Measurements from ENCODE around the gene AMPD3.

The AMPD3 gene

DNA sequence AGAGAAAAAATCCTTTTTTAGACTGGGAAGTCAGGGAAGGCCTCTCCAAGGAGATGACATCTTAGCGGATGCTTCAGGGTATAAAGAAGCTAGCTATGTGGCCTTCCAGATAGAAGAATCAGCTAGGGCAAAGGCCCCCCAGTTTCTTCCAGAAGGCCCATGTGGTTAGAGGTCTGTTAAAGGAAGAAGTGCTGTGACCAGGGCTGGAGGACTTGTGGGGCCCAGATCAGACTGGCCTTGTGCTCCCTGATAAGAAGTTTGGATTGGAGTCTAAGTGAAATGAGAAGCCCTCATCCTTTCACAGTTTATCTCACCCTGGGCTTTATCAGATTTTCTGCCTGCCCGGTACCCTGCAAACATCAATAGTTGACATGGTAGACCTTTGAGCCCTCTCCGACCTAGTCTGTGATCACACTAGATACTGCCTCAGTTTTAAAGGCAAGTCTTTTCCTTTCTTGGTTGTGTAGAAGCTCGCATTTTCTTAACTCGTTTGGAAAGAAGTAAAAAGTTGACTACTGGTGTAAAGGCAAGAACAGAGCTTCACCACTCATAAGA lies 7.8 kb downstream of the AMPD3 start:
- DNase-seq: no peak

DNA sequence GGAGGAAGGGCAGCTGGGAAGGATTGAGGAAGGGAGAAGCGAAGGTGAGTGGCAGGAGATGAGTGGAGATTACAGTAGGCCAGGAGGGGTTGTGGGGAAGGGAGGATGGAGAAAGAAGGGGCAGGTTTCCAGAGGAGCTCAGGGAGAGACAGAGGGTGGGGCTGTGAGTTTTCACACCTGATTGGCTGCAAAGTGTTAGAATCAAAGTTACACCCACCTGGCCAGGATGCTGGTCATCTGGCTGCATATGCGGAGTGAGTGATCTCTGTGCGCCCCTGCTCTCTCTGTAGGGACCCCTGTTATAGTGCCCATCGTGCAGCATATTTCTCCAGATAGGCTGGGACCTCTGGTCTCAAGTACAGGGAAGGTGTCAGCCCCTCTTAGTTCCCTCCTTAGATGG lies 18.3 kb downstream of the AMPD3 start:
- DNase-seq: no peak

DNA sequence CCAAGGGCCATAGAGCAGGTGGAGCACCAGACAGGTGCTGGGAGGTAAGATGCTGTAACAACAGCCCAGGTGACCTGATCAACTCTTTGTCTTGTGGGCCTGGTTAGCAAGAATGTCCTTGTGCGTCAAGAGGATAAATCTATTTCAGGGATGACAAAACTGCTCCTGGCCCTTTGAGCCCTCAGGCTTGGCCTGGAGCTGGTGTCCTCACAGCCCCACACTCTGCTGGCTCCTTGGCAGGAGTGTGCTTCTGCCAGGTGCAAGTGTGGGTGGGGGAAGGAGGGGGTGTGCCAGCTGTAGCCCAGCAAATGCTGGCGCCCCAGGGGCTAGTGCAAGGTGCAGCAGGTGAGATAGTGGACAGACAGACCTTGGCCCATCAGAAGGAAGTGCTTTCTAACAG lies 19.5 kb downstream of the AMPD3 start:
- DNase-seq: no peak

DNA sequence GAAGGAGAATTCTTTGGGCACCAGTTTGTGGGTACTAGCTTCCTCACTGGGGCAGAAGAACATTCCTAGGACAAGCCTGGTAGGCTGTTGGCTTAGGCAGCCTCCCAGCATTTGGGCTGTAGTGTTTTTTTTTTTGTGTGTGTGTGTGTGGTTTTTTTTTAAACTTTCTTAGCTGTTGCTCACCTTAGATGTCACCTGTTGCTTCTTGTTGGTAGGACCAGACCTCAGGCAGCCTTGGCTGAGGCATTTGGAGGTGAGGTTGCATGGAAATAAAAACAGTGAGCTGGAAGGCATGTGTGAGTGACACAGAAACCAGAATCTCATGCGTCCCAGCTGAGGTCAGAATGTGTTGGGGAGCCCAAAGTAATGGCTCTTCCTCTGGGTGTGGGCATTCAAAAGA lies 21.3 kb downstream of the AMPD3 start:
- DNase-seq: no peak

DNA sequence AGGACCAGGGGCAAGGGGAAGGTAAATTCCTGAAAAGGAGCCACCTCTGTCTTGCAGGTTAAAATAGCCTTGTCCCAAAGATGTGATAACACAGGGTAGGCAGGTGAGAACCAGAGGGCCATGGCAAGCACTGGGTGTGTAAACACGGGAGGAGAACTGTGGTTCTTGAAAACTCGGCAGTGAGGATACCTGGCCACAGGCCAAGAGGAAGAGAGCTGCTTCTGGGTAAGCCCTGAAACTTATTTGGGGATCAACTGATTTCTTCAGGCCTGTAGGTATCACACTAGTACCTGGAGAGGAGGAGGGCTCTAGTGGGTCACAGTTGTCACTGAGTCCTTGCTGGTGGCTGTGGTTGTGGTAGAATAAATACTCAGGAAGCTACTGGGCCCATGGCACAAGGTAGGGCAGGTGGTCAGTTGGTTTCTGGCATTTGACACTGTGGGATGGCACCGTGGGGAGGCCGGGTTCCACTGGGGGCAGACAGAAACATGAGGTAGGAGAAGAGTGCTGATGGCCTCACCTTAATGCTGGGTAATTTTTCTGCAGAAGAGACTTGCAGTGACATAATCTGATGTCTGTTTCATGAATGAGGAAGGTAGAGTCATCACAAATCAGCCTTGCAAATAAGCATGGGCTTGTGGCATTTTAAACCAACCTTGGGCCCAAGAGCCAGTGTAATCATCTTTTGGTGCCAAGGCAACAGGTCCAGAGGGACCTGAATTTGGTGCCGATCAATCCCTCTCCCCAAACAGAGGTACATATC lies 22.0 kb downstream of the AMPD3 start:
- DNase-seq: no peak

DNA sequence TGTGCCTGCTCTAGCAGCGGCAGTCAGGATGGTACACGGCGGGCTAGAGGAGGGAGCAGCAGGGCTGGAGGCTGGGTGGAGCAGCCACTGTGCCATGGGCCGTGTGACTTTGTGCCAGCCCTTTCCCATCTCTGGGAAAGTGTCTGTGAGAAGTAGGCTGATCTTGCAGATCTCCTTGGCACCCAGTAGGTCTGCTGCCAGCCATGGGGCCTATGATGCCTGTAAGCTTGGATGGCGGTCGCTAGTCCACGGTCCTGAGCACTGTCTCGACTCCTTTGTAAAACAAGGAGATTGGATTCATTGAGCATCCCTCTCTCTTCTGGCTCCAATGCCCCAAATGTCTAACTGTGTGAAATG lies 22.6 kb downstream of the AMPD3 start:
- no peak for DNase-seq

DNA sequence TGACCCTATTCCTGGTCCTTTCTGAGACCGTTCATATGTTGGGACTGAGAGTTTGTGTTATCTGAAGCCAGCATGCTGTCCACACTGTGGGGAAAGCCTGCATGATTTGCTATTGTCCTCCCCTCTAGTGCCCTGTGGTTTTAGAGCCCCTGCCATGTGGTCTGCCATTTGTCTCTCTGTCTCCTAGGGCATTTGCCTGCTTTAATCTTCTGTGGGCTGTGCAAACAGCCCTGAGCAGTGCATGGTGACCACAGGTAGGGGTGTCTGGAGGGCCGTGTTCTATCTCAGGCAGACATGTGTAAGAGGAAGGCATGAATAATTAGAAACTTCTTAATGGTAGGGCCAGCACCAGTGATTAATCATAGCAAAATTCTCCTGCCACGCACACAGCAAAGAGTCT lies 23.0 kb downstream of the AMPD3 start:
- DNase-seq: no peak

DNA sequence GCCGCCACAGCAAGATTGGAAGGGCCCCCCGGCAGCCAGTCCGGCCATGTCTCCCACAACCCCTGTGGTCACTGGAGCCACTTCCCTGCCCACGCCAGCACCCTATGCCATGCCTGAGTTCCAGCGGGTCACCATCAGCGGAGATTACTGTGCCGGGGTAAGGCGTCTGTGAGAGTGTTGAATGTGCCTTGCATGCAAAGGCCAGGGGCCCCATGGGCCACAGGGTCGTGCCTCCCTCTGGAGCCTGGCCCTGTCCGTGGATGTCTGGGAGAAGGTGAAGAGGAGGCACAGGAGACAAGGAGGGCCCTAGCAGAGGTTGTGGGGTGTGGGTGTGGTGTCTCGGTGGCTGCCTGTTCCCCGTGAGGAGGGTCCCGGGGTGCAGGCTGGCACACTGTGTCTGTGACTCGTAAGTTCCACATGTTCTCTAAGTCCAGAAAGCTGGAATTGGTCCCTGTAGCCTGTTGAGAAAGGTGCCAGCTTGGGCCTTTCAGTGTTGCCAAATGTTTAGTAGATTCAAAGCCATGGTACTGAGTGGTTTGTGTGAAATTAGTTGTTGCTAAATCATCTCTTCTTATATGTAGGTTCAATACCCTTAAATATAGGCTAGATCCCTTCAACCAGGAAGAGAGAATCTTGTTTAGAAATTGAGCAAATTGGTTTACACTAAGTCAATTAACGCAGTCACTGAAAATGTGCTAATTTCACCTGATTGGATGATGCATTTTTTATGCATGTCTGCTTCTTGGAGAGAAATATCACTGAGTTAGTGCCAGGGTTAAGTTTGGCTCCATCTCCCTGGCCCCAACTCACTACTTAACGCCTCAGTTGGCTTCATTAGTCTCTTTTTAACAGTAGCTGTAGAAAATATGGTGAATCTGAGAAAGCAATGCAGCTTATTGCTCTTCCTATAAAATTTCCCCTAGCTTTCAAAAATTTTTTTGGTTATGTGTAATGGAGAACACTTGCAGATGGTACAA lies 23.8 kb downstream of the AMPD3 start:
- DNase-seq: no peak

DNA sequence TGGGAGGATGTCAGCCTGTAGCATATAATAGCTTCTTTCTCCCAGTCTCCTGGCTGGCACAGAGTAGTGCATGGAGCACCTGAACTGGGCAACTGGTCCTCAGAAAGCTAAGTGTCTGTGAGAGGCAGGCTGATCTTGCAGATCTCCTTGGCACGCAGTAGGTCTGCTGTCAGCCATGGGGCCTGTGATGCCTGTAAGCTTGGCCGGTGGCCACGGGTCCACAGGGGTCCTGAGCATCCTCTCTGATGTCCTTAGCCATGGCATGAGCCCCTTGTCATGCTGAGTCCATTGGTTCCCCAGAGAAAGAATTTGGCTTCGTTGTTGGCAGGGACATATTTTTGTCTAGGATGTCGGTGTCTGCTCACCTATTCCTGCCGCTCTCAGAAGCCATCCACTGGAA lies 25.0 kb downstream of the AMPD3 start:
- no peak for DNase-seq

DNA sequence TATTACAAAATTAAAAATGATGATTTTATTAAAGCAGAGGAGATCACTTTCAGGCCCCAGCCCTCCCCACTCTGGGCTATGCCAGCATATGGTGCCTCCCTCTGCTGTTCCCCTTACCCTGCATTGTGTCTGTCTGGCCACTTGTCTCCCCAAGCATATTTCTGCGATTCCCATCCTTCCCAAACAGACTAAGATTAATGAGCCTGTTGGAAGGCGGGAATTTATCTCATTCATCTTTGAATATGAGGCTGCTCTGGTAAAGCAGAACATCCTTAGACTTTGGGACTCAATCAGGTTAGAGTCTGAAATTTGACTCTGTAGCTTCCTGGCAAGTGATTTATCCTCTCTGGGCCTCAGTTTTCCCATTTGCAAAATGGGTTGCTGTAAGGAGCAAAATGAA lies 25.7 kb downstream of the AMPD3 start:
- no peak for DNase-seq

DNA sequence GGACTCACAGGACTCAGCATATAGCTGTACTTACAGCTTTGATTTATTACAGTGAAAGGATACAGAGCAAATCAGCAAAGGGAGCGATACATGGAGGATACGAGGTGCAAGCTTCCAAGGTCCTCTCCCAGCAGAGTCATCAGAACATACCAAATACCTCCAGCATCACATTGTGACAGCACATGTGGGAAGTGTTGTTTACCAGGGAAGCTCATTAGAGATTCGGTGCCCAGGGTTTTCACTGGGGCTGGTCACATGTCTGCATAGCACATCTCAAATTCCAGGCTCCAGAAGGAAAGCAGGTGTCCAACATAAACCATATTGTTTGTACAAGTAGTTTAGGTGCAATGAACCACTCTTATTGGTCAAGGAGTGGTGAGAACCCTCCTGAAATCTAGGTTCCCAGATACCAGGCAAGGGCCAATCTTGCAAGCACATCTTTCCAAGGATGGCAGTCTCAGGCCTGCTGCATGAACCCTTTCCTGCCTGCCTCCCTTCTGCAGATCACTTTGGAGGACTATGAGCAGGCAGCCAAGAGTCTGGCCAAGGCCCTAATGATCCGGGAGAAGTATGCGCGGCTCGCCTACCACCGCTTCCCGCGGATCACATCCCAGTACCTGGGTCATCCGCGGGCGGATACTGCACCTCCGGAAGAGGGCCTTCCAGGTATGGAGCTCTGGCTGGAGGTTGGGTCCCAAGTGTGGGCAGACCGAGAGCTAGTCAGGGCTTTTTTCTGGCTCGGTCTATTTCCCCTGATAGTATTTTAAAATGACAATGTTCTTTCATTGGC lies 26.7 kb downstream of the AMPD3 start:
- DNase-seq: no peak

DNA sequence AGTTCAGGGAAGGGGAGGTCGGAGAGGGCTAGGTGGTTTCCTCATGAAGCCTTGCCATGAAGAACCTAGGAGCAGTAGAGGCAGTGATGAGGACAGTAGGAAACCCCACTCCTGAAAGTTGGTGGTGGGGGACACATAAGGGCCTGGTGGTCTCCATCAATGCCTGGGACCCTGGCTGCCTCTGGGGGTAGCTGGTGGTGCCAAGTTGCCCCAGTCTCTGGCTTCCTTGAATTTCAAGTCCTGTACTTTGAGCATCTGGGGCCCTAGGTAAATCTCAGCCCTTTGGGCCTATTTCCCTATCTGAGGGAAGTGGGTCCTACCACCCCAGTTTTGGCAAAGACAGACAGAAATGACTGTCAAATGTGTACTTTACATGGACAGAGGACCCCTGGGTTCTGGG lies 28.1 kb downstream of the AMPD3 start:
- DNase-seq: no peak

DNA sequence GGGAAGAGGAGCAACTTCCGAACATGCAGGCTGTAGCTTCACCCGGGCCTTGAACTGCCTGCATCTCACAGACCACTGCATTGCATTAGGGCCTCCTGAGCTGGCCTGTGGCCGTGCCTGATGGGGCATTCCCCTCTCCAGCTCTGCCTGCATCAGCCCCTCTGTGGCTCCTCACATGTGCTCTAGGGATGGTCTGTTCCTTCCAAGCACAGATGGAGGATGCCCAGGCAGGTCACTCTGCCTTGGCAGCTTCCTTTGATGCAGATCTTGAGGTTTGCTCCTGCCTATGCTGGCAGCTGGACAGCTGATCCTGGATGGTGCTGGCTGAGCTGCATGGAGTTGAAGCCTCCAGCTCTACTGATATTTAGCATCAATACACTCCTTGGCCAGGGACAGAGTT lies 28.5 kb downstream of the AMPD3 start:
- no peak for DNase-seq

DNA sequence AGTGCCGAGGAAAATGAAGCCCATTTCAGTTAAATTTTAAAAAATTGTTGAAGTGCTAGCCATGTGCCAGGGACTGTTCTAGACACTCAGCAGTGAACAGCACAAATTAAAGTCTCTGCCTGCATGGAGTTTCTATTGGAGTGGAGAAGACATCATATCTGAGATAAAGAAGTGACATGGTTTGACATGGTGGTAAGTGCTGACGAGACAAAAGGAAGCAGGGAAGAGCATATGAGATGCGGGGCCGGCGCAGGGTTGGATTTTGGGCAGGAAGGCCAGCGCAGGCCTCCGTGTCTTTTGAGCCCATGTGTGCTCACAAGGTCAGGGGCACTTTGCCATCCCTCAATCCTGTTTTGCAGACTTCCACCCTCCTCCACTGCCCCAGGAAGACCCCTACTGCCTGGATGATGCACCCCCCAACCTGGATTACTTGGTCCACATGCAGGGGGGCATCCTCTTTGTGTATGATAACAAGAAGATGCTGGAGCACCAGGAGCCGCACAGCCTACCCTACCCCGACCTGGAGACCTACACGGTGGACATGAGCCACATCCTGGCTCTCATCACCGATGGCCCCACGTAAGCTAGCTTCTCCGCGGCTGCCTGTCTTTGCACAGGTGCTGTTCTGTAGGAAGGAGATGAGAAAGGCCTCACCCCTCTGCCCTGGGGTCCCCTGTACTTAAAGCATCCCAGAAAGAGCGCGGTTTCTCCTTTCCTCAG lies 29.6 kb downstream of the AMPD3 start:
- no peak for DNase-seq

DNA sequence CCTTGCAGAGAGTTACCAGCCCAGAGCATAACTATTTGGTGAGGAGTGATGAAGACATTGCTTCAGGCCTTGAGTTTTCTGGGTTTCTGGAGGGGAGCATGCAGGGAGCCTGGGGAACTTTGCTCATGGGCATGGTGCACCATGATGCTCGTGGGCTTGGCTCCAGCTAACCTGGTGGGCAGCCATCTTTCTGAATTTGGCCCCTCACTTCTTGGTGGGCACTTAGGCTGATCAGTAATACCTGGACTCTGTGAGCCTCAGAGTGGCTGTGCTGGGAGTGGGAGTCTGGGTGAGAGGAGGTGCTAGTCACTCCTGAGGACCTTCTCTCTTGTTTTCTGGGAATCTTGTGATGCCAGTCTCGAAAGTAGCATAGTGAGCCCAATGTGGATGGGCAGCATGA lies 30.6 kb downstream of the AMPD3 start:
- DNase-seq: no peak

DNA sequence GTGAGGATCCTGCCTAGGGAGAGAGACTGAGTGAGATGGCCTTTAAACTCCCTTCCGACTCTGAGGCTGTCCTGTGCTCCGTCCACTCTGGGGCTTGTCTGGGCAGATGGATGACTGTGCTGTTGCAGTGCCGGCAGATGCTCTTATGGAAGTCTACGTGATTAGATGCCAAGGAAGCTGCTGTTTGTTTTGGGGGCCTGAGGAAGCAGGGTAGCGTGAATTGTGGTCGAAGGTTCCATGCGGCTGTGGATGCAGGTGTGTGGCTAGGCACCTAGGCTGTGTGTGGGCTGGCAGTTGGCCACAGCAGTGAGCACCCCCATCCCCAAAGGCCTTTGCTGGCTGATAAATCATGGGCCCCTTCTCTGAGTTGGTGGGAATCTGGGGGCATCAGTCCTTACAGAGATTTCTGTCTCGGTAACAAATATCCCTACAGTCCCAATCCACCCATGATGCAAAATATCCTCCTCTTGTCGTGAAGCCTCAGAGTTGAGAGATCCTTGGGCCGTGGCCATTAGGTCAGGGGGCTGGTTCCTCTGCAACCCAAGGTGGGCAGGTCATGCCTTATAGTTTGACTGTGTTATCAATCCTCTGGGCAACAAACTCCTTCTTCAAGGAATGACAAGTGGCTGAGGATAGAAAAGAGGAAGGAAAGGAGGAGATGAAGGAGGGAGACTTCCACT lies 31.2 kb downstream of the AMPD3 start:
- DNase-seq: no peak

DNA sequence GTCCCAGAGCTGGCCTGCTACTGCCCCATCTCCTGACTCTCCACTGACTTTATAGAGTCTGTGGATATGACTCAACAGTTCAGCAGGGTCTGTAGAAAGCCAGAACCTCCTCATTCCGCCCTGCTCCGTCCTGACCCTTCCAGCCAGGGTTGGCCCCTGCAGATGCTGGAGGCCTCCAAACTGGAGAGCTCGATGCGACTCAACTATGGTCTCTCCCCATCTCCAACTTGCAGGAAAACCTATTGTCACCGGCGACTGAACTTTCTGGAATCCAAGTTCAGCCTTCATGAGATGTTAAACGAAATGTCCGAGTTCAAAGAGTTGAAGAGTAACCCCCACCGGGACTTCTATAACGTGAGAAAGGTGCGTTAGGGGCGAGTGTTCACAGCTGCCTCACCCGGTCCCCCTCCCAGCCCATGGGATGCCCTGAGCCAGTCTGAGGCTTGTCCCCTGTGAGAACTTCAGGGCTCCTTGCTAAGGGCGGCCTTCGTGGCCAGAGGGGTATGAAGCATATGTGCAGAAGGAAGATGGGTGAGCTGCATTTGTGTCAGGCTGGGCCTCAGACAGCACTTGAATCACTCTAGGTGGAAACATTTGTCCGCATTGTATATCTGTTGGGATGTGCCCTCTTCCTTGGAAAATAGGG lies 32.1 kb downstream of the AMPD3 start:
- DNase-seq: no peak

DNA sequence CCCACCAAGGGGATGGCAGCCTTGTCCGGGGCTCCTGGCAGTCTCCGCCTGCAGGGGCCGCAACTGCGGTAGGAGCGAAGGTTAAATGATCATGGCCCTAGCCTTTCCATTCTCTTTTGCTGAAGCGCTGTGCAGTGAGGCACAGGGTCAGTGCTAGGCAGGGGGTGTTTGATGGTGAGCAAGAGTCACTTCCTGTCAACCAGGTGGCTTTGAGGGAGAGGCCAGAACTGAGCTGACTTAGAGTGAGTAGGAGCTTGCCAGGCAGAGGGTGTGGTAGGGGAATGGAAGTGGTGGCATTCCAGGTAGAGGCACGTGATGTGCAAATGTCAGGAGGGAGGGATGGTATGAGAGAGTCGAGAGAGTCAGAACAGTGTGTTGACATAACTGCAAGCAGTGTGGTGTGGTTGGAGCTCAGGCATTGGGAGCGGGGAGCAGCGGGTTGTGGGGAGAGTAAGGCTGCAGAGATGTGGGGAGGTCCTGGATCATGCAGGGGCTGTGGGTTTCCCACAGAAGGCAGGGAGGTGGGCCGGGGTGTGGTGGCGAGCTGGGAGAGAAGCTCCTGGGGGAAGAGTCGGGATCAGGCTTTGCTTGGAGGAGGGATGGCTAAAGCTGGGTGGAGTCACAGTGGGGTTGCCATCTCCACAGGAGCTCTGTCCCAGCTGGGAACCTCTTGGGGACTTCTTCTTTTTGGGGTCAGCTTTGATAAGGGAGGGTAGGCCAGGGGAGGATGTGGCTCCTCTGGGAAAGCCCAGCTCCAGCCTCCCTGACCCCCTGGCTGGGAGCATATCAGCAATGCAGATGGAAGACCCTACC lies 33.3 kb downstream of the AMPD3 start:
- no peak for DNase-seq

DNA sequence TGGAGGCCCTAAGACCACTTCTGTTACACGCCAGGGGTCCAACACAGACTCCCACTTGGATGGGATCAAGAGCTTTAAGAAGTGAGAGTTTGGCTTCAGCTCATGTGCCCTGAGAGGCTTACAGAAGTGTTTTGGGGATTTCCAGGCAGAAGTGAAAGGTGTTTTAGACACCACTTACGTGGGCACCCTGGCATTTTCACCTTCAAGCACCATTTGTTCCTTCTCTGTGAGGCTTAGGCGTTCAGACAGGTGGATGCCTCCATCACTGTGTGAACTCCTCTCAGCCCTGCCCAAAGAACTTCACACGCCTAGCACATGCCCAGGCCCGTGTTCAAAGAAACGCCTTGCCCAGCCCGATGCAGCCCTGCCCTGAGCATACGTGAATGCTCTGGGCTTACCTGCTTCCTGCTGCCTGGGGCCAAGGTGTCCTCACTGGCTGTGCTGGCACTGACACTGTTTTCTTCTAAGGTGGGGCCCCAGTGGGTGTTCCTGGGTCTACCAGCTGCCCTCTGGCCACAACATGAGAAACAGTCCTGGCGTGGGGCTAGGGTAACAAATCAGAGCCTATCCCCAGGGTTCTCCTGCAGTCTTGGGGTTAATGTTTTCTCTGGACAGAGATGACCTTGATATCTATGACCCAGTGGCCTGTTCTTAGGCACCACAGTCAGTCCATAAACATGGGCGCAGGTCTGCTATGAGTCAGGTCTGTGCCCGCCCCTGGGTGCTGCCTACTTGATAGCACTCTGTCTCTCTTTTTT lies 34.0 kb downstream of the AMPD3 start:
- no peak for DNase-seq

DNA sequence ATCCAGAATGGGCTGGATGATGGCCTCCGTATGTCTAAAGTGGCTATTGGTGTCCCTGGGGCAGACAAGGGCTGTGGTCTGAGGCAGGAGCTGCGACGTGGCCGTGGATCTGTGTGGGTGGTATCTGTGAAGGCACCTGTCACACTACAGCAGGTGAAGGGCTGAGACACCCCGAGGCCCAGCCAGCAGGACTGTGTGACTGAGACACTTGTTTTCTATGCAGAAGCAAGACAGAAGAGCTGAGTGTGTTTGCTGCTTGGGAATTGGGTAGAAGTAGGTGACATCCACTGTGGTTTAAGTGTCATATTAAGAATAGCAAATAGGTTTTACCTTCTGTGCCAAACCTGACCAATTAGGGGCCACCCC lies 35.0 kb downstream of the AMPD3 start:
- no peak for DNase-seq
